ENCODE results near the gene RNU6-7. TPM values are rescaled to one million over a fixed set of nuclear protein-coding genes. Genes with fewer than 3 reads are reported as not detected.

RNU6-7 gene
- total and polyA plus RNA-seq, 2 of the 13 experiments (the other 11 are each of a cell fraction or from before 2014, with no cell fraction given): under 0.01 TPM; not detected in 1

DNA sequence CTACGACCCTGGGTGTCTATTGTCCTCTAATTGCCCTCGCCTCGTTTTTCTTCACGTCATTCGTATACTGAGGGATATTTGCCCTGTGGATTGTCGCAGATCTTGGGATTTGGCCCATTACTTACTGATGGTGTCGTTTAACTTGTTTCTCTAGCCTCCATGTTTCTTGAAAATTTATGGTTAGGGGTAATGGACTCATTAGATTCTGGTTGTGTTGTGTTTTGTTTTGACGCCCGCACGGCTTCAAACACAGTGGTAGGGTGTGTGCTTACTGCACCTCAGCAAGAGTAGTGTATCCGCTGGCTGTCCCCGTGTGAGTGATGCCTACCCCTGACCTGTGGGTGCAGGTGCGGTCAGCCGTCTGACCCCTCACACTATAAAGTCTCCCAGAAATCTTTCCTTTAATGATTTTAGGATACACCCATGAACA, 2.1 kb downstream of the RNU6-7 start (continued):
- 0 out of 2 replicates have a peak, but pooled peaks have one; percentile 59 for TF ChIP-seq ZNF225 (CRISPR knock-in tag; IDR thresholded peaks at IDR 0.05)
- TF ChIP-seq DNMT1 (CRISPR knock-in tag; IDR thresholded peaks at IDR 0.05): no peak
- no peak for TF ChIP-seq ZBTB1 (CRISPR knock-in tag; IDR thresholded peaks at IDR 0.05; ENCODE audit: borderline replicate concordance)
- no peak for TF ChIP-seq NFE2L1 (CRISPR knock-in tag; IDR thresholded peaks at IDR 0.05; ENCODE audit: borderline replicate concordance)
- TF ChIP-seq, protein P1, sequence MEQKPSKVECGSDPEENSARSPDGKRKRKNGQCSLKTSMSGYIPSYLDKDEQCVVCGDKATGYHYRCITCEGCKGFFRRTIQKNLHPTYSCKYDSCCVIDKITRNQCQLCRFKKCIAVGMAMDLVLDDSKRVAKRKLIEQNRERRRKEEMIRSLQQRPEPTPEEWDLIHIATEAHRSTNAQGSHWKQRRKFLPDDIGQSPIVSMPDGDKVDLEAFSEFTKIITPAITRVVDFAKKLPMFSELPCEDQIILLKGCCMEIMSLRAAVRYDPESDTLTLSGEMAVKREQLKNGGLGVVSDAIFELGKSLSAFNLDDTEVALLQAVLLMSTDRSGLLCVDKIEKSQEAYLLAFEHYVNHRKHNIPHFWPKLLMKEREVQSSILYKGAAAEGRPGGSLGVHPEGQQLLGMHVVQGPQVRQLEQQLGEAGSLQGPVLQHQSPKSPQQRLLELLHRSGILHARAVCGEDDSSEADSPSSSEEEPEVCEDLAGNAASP (CRISPR knock-in tag; IDR thresholded peaks at IDR 0.05; ENCODE audit: borderline replicate concordance): 0 out of 2 replicates have a peak, but pooled peaks have one; percentile 6
- no peak for TF ChIP-seq NR2F1 (CRISPR knock-in tag; IDR thresholded peaks at IDR 0.05)
- TF ChIP-seq, protein P2, sequence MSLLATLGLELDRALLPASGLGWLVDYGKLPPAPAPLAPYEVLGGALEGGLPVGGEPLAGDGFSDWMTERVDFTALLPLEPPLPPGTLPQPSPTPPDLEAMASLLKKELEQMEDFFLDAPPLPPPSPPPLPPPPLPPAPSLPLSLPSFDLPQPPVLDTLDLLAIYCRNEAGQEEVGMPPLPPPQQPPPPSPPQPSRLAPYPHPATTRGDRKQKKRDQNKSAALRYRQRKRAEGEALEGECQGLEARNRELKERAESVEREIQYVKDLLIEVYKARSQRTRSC (CRISPR knock-in tag; IDR thresholded peaks at IDR 0.05; ENCODE audit: low read depth): no peak
- TF ChIP-seq, protein P3, sequence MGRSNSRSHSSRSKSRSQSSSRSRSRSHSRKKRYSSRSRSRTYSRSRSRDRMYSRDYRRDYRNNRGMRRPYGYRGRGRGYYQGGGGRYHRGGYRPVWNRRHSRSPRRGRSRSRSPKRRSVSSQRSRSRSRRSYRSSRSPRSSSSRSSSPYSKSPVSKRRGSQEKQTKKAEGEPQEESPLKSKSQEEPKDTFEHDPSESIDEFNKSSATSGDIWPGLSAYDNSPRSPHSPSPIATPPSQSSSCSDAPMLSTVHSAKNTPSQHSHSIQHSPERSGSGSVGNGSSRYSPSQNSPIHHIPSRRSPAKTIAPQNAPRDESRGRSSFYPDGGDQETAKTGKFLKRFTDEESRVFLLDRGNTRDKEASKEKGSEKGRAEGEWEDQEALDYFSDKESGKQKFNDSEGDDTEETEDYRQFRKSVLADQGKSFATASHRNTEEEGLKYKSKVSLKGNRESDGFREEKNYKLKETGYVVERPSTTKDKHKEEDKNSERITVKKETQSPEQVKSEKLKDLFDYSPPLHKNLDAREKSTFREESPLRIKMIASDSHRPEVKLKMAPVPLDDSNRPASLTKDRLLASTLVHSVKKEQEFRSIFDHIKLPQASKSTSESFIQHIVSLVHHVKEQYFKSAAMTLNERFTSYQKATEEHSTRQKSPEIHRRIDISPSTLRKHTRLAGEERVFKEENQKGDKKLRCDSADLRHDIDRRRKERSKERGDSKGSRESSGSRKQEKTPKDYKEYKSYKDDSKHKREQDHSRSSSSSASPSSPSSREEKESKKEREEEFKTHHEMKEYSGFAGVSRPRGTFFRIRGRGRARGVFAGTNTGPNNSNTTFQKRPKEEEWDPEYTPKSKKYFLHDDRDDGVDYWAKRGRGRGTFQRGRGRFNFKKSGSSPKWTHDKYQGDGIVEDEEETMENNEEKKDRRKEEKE (IDR thresholded peaks at IDR 0.05): no peak
- TF ChIP-seq, protein P4, sequence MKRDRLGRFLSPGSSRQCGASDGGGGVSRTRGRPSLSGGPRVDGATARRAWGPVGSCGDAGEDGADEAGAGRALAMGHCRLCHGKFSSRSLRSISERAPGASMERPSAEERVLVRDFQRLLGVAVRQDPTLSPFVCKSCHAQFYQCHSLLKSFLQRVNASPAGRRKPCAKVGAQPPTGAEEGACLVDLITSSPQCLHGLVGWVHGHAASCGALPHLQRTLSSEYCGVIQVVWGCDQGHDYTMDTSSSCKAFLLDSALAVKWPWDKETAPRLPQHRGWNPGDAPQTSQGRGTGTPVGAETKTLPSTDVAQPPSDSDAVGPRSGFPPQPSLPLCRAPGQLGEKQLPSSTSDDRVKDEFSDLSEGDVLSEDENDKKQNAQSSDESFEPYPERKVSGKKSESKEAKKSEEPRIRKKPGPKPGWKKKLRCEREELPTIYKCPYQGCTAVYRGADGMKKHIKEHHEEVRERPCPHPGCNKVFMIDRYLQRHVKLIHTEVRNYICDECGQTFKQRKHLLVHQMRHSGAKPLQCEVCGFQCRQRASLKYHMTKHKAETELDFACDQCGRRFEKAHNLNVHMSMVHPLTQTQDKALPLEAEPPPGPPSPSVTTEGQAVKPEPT (CRISPR knock-in tag; IDR thresholded peaks at IDR 0.05; ENCODE audit: low read depth): no peak
- no peak for TF ChIP-seq ZNF598 (CRISPR knock-in tag; IDR thresholded peaks at IDR 0.05; ENCODE audit: borderline replicate concordance)
- no peak for TF ChIP-seq ZNF124 (CRISPR knock-in tag; IDR thresholded peaks at IDR 0.05)
- TF ChIP-seq TEAD3 (CRISPR knock-in tag; optimal IDR thresholded peaks at IDR 0.05; ENCODE audit: borderline replicate concordance): peak; percentile 48
- no peak; the same call in 1 of the 2 replicates for TF ChIP-seq EED (CRISPR knock-in tag; IDR thresholded peaks at IDR 0.05)
- no peak for TF ChIP-seq GZF1 (CRISPR knock-in tag; IDR thresholded peaks at IDR 0.05)
- TF ChIP-seq SETDB1 (CRISPR knock-in tag; IDR thresholded peaks at IDR 0.05; ENCODE audit: borderline replicate concordance): 0 out of 2 replicates have a peak, but pooled peaks have one; percentile 8
- TF ChIP-seq SRSF4 (IDR thresholded peaks at IDR 0.05; ENCODE audit: low read depth, low read length, poor library complexity, severe bottlenecking): no peak
- no peak for TF ChIP-seq ZNF383 (CRISPR knock-in tag; IDR thresholded peaks at IDR 0.05; ENCODE audit: borderline replicate concordance)
- no peak for TF ChIP-seq ONECUT2 (CRISPR knock-in tag; IDR thresholded peaks at IDR 0.05)
- no peak for TF ChIP-seq ZNF629 (CRISPR knock-in tag; conservative IDR thresholded peaks at IDR 0.05)
- TF ChIP-seq PAWR (CRISPR knock-in tag; IDR thresholded peaks at IDR 0.05; ENCODE audit: borderline replicate concordance): no peak
- no peak for TF ChIP-seq ZZZ3 (CRISPR knock-in tag; IDR thresholded peaks at IDR 0.05; ENCODE audit: borderline replicate concordance)
- TF ChIP-seq ZNF282 (IDR thresholded peaks at IDR 0.05; ENCODE audit: partially characterized antibody): no peak
- TF ChIP-seq MTA1 (CRISPR knock-in tag; IDR thresholded peaks at IDR 0.05; ENCODE audit: borderline replicate concordance): no peak
